ENCODE data around the gene FIGN. TPM values are rescaled to one million over a fixed set of nuclear protein-coding genes. Genes with fewer than 3 reads are reported as not detected.

The FIGN gene
- total RNA-seq, 1 donor from 2014 or later = 4.3 TPM

- TF ChIP-seq, protein P1, sequence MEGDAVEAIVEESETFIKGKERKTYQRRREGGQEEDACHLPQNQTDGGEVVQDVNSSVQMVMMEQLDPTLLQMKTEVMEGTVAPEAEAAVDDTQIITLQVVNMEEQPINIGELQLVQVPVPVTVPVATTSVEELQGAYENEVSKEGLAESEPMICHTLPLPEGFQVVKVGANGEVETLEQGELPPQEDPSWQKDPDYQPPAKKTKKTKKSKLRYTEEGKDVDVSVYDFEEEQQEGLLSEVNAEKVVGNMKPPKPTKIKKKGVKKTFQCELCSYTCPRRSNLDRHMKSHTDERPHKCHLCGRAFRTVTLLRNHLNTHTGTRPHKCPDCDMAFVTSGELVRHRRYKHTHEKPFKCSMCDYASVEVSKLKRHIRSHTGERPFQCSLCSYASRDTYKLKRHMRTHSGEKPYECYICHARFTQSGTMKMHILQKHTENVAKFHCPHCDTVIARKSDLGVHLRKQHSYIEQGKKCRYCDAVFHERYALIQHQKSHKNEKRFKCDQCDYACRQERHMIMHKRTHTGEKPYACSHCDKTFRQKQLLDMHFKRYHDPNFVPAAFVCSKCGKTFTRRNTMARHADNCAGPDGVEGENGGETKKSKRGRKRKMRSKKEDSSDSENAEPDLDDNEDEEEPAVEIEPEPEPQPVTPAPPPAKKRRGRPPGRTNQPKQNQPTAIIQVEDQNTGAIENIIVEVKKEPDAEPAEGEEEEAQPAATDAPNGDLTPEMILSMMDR (IDR thresholded peaks at IDR 0.05) = no peak
- H3K9me3 ChIP-seq = no peaks in the 10 kb centered on the region
- no peak overlapping the region for H3K27ac ChIP-seq
- no peaks in the 10 kb centered on the region for H3K27me3 ChIP-seq
- no peak for DNase-seq (ENCODE audit: low spot score in 2 of 2)
- no peak overlapping the region for H3K4me3 ChIP-seq
- H3K4me1 ChIP-seq = no peaks in the 10 kb centered on the region
- intact Hi-C loops (cut with DNase I) = no loop called here
- H3K36me3 ChIP-seq = no peaks in the 10 kb centered on the region
These were observed 142.7 kb downstream of the FIGN start for GRCh38 chr2:163592954-163593622.

GRCh38 chr2:163591461-163591860 is 144.3 kb downstream of the FIGN start:
- H3K4me1 ChIP-seq = no peaks in the 10 kb centered on the region
- TF ChIP-seq, protein P1 (IDR thresholded peaks at IDR 0.05) = no peak
- H3K9me3 ChIP-seq = no peaks in the 10 kb centered on the region
- H3K27ac ChIP-seq = no peak overlapping the region
- H3K36me3 ChIP-seq = no peaks in the 10 kb centered on the region
- no peaks in the 10 kb centered on the region for H3K27me3 ChIP-seq
- intact Hi-C loops (cut with DNase I) = no loop called here
- no peak for DNase-seq (ENCODE audit: low spot score in 2 of 2)
- H3K4me3 ChIP-seq = no peak overlapping the region

GRCh38 chr2:163580757-163581156 is 155.1 kb downstream of the FIGN start:
- Histone ChIP-seq H3K4me1 (no peaks in the 10 kb centered on the region), H3K27ac (no peak overlapping the region), H3K27me3 (no peaks in the 10 kb centered on the region), H3K4me3 (no peak overlapping the region), H3K36me3 (no peaks in the 10 kb centered on the region), H3K9me3 (no peaks in the 10 kb centered on the region)
- DNase-seq (ENCODE audit: low spot score in 2 of 2) = no peak
- intact Hi-C loops (cut with DNase I) = no loop called here
- TF ChIP-seq, protein P1 (IDR thresholded peaks at IDR 0.05) = no peak

DNA sequence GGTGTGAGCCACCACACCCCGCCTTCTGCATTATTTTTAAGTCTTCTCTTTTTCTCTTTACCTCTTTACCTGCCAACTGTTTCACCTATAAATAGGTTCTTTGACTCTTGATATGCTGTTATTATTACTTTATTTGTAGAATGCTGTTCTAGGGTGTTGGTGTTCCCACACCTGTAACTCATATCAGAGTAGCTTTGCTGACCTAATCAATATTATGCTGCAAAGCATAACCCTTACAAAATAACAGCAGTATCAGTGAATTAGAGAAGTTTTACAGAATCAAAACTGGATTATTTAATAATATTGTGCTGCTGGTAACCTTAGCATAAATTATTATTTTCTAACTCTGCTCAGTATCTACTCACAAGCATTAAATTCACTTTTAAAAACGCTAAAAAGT is 161.5 kb downstream of the FIGN start:
- no peaks in the 10 kb centered on the region for H3K4me1 ChIP-seq
- H3K9me3 ChIP-seq = peaks cover 0 to 3% of the 10 kb centered on the region in 2 donors
- DNase-seq (ENCODE audit: low spot score in 2 of 2) = no peak
- no peak overlapping the region for H3K4me3 ChIP-seq
- no peaks in the 10 kb centered on the region for H3K36me3 ChIP-seq
- no peak overlapping the region for H3K27ac ChIP-seq
- TF ChIP-seq, protein P1 (IDR thresholded peaks at IDR 0.05) = no peak
- no peaks in the 10 kb centered on the region for H3K27me3 ChIP-seq
- intact Hi-C loops (cut with DNase I) = no loop called here

GRCh38 chr2:163573652-163574051 is 162.2 kb downstream of the FIGN start:
- intact Hi-C loops (cut with DNase I) = no loop called here
- no peak overlapping the region for H3K4me3 ChIP-seq
- H3K36me3 ChIP-seq = no peaks in the 10 kb centered on the region
- TF ChIP-seq, protein P1 (IDR thresholded peaks at IDR 0.05) = no peak
- no peaks in the 10 kb centered on the region for H3K4me1 ChIP-seq
- H3K27ac ChIP-seq = no peak overlapping the region
- no peak for DNase-seq (ENCODE audit: low spot score in 2 of 2)
- peaks cover 0 to 3% of the 10 kb centered on the region in 2 donors for H3K9me3 ChIP-seq
- no peaks in the 10 kb centered on the region for H3K27me3 ChIP-seq

- no peaks in the 10 kb centered on the region for H3K4me1 ChIP-seq
- H3K27me3 ChIP-seq = no peaks in the 10 kb centered on the region
- DNase-seq (ENCODE audit: low spot score in 2 of 2) = no peak
- intact Hi-C loops (cut with DNase I) = no loop called here
- no peak overlapping the region for H3K4me3 ChIP-seq
- TF ChIP-seq, protein P1 (IDR thresholded peaks at IDR 0.05) = no peak
- H3K9me3 ChIP-seq = peaks cover 0 to 3% of the 10 kb centered on the region in 2 donors
- H3K27ac ChIP-seq = no peak overlapping the region
- H3K36me3 ChIP-seq = no peaks in the 10 kb centered on the region
These were observed 163.0 kb downstream of the FIGN start for GRCh38 chr2:163572850-163573249.
